ENCODE data around the gene NPAS2.

Gene NPAS2

DNA sequence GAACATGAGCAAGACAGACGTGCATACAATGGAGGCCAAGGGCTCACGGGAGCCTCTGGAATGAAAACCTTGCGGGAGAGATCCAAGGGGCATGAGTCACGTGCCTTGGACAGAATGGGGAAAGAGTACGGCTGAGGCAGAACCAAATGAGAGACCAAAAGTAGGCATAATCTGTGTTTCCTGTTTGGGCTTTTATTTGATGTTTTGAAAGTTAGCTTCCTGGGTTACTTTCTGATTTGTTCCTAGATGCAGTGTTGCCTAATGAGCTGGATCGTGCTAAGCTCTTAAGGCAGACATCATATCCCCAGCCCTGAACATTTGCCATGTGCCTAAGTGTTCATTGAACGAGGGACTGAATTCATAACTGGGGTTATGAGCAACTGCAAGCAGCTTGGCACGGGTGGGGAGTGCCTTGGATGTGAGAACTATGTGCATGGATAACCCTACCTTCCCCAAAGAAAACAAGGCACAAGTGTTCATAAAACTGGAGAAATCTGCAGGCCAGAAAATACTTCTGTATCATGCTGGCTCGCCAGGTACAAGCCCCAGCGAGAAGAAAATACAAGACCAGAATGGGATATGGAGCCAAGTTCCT is 121.8 kb downstream of the NPAS2 start:
- DNase-seq (ENCODE audit: low read depth) = no peak

DNA sequence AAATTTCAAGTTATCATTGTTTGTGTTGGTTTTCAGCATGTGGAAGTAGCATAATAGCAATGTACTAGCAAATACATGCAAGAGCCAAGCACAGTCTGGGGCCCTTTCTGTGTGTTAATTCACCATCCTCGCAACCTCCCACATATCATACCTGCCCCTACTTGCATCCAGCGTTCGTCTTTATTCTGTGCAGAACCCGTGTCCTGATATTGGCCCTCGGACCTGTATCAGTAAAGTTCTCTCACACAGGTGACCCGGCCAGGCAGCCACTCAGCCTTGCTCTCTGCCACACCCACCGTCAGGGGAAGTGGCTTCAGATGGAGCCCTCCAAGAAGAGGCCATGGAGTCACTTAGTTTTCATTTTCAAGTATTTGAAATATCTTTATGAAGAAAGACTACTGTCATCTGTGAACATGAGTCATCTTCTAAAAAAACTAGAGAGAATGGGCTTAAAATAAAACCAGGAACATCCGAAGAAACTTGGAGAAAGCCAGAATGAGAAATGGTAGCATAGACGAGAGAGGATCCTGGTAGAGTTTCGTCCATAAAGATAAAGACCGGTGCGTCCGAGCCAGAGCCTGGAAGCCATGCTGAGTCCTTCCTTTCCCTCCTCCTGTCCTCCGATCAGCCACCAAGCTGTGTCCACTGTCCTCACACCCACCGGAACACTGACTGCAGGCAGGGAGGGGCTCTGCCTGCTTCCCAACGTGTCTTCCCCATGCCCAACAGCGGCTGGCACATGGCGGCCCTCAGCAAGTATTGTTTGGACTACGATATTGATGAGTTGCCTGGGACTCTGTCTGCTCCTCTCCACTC is 124.9 kb downstream of the NPAS2 start:
- no peak for DNase-seq (ENCODE audit: low read depth)

DNA sequence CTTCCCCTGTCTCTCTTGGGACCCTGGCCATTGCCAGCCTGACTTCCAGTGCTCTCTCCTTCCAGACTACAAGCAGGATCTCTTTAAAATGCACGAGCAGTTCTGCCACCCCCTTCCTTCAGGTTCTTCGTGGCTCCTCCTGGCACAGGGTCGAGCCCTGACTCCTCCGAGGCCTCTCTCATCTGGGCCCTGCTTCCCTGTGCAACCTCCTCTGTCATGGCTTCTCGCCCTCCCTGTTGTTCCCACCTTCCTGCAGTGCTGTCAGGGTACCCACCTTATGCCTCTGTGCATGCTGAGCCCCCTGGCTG is 125.4 kb downstream of the NPAS2 start:
- no peak for DNase-seq (ENCODE audit: low read depth)

DNA sequence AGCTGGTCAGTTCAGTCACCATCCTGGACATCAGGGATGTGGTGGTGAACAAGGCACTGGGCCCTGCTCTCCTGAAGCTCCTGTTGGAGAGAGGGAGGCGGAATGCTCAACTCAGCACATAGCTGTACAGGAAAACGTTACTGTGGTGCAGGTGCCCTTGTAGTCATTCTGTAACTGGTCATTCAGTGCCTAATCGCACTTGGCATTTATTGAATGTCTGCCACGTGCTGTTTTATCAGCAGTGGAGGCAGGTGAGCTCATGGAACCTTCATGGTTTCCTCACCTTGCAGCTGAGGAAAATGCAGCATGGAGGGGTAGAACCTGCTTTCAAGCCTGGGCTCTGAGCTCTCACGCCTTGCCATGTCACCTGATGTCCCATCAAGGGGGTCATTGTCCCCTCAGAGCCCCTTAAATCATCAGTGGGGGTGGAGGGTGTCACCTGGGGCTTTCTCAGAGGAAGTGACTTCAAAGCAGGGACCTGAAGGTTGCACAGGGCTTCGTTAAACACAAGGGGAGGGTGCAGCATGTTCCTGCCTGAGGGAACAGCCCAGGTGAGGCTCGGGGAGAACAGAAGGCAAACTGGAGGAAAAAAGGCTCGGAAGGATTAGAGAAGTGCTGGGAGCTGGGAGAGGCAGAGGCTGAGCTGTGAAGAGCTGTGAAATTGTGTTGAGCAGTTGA is 126.1 kb downstream of the NPAS2 start:
- DNase-seq (ENCODE audit: low read depth) = no peak

DNA sequence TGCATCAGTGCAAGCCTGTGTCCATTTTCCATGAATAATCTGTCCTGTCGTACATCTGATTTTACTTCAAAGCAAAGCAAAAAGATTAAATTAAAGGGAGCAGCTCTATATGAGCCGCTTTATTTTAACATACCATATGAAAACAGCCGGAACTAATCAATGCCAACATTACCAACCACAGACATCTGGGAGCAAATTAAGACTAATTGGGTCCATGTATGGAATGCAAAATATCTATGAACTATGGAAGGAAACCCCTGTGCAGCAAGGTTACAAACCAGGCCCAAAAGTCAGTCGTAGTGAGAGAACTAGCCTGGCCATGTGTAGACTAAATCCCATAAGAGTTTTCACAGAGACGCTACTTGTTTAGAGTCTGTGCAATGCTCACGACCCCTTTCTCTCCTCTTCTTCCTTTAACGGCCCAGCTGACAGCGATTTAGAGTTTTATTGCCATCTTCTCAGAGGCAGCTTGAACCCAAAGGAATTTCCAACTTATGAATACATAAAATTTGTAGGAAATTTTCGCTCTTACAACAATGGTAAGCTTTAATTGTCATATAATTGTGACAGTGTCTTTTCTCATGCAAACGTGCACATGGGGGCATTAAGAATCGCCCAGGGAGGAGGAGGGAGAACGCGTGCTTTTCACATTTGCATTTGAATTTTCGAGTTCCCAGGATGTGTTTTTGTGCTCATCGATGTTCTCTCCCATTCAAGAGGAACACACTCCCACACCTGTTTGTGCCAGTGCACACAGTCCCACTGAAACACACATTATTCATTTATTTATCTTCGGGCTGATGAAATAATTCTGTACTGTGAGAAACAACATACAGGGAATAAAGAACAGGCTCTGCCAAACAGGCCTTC is 129.2 kb downstream of the NPAS2 start:
- DNase-seq (ENCODE audit: low read depth) = no peak

DNA sequence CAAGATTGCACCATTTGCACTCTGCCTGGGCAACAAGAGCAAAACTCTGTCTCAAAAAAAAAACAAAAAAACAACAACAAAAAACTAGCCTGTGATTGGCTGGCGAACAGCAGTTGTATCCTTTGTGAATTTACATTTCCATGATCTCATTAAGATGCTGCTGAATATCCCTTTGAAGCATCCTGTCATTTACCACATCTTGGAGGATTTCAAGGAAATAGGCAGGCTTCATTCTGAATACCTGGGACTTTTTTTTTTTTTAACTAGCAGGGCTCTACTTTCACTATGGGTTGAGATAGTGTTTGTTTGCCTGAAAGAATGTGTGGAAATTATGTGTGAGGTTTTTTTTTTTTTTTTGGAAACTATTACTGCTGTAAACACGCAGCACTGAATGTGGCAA is 132.6 kb downstream of the NPAS2 start:
- DNase-seq (ENCODE audit: low read depth) = no peak

DNA sequence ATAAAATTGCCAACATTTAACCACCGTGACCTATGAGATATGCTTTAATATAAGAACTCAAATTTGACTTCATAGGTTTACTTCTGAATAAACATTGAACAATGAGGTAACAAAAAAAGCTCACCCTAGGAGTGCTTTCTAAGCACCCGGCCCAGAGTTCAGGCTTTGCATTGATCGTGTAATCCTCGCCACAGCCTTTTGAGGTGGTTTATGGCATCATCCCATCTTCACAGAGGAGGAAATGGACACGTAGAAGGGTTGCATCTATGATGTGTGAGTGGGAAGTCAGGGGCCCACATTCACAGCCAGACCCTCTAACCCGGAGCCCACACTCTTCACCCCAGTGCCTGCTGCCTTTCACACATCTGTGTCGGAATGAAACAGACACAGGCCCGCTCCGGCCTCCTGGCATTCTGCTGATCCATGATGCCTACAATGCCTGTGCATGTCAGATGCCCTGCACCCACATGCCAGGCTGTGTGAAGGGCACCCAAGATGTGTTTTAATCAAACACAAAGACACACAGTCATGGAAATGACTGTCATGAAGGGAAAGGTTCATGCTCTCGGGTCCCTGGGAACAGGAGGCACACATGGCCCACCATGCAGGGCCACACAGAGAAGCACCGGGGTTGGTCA is 133.6 kb downstream of the NPAS2 start:
- no peak for DNase-seq (ENCODE audit: low read depth)

DNA sequence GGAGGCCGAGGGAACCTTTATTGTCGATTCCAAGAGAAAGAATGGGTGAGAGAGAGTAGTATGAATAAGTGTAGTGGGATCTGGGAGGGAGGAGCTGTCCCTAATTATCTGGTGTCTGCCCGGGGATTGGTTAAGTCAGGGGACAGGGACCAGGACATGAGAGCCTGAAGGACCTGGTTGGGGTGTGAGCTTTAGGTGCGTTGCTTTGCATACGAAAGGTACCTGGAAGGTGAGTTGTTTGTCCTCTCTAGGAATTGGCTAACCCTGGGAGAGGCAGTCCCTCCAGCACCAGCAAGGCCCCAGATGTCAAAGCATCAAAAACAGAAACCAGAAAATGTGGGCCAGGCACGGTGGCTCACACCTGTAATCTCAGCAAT is 134.1 kb downstream of the NPAS2 start:
- DNase-seq (ENCODE audit: low read depth) = no peak

DNA sequence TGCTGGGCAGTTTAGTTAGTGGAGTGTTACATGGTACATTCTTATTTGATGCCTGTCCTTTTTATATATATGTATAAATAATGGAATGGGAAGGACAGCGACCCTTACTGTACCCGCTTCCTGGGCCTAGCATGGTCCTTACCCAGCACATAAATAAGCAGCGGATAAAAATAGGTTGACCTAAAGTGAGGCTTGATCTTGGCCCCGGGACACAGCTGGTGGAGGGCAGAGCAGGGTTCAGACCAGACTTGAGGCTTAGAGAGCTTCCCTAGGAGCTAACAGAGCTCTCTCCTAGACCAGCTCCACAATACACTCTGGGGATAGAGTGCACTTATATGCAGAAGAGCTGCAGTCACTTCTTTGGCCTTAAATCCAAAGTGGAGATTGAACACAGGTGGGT is 135.3 kb downstream of the NPAS2 start:
- DNase-seq (ENCODE audit: low read depth) = no peak

DNA sequence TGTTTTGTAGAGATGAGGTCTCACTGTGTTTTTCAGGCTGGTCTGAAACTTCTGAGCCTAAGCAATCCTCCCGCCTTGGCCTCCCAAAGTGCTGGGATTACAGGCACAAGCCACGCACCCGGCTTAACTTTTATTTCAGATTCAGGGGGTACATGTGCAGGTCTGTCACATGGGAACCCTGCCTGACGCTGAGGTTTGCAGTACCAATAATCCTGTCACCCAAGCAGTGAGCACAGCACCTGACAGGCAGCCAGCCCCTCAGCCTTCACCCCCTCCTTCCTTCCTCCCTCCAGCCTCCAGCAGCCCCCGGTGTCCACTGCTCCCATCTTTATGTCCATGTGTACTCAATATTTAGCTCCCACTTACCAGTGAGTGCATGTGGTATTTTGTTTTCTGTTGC is 136.1 kb downstream of the NPAS2 start:
- no peak for DNase-seq (ENCODE audit: low read depth)

DNA sequence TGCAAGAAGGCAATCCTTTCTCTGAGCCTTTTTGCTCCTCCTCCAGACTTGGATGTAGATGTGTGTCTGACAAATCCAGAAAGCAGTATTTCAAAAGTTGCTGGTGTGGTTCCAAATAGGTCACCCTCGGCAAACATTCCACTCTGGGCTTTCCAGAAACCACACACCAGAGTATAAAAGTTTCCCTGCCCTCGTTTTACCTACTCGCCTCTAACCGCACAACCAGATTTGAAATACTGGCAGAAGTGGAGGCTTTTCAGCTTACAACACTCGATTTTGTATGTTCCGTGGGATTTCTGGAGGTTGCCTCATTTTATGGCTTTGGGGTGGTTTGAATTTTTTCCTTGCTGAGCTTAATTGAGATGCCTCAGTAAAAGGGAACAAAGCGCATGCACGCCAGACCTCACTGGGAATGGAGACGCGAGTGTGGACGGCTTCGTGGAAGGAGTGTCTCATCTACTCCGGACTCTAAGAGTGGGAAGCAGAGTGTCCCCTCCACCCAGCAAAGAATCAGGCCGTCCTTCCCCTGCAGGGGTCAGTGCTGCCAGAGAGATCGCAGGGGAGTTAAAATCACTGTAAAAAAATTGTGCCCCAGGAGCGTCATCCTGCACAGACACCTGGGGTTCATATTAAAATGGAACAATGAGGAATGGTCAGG is 138.2 kb downstream of the NPAS2 start:
- DNase-seq (ENCODE audit: low read depth) = no peak

DNA sequence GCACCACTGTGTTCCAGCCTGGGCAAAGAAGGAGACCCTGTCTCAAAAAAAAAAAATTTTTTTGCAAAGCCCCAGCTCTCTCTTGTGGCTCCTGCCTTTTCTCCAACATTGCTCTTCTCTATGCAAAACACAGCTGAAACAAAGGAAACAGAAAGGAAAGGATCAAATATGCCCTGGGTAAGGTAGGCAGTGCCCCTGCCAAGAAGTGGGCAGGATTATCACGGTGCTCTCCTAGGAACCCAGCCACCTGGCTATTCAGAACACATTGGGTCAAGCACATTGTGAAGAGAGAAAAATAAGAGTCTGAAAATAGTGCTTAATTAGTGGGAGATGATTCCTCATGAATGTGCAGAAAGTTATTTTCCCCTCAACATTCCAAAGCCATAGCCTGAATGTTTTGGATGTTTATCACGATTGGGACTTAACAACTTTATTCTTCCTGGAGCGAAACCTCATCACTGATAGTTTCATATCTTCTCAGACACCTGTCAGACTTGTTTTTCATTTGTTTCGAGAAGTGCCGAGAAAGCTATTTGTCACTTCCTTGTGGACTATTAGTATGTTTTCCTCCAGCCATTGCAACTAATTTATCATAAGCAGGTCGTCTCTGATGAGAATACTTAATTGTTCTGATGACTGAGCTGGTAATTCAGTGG is 139.4 kb downstream of the NPAS2 start:
- DNase-seq (ENCODE audit: low read depth) = no peak

DNA sequence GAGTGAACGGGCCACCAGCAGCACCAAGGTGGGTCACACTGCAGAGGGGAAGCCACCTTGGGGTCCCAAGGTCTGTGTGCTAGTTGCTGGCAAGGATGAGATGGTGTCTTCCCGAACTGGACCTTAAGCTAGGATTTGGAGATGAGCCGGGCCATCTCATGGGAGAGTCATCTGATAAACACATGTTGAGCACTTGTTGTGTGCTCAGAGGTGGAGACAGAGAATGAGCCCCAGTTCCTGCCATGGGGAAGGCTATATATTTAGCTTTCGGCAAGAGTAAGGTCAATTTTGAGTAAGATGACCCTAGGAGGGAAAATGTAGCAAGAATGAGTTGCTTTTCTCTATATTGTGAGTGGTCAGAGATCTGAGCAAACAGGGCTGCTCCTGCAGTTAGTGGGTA is 140.7 kb downstream of the NPAS2 start:
- no peak for DNase-seq (ENCODE audit: low read depth)

DNA sequence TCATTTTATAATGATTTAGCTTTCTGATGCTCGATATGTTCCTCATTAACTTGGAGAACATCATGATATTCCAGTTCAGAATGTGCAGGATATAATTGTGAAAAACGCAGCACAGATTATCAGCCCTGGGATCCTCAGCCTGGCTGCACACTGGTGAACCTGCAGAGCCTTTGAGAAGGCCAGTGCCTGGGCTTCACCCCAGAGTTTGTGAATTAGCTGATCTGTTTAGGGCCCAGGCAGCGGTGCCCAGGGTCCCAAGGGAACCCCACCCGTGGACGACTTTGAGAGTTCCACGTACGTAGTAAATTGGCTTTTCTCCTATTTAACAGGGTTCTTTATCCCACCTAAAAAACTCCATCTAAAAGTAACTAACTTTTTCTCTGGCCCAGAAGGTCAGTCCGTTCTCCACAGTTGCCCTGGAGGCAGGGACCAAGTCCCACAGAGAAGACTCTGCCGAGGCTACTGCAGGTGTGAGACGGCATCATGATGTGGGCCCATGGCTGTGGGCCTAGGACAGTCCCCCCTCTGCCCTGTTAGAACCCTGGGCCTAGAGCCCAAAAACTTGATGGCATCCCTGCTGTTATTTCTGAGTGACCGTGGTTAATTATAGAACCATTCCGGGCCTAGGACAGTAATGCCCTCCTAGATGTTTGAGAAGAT is 142.6 kb downstream of the NPAS2 start:
- DNase-seq (ENCODE audit: low read depth) = no peak

DNA sequence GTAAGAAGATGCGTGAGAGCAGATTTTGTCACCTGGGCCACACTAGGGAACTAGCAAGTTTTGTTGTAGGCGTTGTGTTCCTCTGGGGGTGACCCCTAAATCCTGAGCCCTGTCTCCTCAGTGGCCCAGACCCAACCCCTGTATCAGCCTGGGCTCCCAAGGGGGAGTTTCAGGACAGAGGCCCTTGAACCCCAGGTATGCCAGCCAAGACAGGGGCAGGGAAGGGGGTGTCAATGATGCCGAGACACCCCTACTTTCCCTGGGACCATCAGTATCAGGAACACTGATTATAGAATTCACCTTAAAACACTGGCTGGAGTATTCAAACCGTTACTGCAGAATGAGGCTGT is 143.1 kb downstream of the NPAS2 start:
- no peak for DNase-seq (ENCODE audit: low read depth)

DNA sequence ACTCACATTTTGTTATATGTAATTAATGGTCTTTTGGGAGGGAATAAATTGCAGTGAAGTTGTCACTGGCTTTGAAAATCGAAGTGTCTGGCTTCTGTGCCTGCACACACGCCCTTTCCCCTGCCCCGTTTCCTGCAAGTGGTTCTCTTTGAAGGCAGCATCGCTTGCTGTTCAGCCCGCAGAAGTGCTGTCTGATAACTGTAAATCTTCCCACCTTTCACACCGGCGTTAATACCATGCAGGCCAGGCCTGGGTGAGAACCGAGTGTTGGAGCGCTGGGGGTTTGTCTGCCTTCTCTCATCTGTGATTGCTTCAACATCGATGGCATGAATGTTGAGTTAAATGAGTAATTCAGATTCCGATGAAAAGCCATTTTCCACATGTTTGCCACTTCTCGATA is 144.3 kb downstream of the NPAS2 start:
- no peak for DNase-seq (ENCODE audit: low read depth)

DNA sequence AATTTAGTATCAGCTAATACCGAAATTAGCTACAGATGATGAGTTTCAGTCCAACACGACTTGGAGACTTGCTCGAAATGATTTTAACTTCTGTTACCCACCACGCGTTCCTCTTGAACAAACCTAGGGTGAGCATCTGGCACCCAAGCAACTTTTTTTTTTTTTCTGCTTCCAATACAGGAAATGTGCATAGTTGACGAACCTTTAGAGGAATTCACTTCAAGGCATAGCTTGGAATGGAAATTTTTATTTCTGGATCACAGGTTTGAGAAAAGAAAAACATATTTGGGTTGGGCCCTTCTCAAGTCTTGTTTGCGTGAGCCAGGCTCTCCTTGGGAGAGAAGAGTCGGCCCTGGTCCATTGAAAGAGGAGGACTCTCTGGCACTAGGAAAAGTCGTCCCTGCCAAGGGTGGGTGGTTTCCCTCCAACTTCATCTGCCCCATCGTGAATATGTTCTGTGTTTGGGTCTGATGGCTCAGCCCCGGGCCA is 144.8 kb downstream of the NPAS2 start:
- DNase-seq (ENCODE audit: low read depth) = no peak

DNA sequence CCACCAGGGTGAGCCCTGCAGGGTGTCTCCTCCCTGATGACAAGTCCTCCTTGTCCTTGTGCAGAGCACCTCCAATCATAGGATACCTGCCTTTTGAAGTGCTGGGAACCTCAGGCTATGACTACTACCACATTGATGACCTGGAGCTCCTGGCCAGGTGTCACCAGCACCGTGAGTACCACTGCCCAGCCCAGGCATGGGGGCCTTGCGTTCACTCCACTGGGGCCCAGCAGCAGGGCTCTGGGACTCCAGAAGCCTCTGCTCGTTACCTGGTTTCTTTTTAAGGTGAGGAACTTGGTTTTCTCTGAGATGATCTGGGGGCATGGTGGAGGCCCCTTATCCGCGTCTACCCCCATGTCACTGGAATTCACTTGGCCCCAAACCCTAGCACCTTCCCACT is 145.7 kb downstream of the NPAS2 start:
- DNase-seq (ENCODE audit: low read depth) = no peak

DNA sequence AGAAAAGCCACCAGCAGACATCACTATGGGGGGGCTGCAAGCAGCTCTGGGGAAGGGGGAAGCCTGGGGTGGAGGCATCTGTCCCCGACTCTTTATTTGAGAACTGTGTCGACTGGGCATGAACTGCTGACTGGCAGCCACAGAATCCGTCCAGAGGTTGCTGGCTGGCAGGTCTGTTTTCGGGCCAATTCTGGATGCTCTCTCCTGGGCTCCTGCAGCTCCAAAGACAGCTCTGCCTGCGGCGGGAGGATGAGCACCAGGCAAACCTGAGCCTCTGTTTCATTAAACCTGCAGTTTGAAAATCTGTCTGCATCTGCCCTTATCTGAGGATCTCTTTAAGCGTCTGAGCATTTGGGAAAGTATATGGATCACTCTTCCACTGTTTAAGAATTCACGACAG is 147.8 kb downstream of the NPAS2 start:
- no peak for DNase-seq (ENCODE audit: low read depth)

Data from stimulated activated CD8-positive, alpha-beta memory T cell treated with anti-CD3 and anti-CD28 coated beads, Interleukin-15, amount 100 ng/mL, for 24 hours (primary cell).